ENCODE results near the gene SLFN5.
"Not testable (repeated sequence)": the region's sequence is repeated elsewhere in the genome, so short reads cannot be mapped to it uniquely, and the experiment has no call there.

Gene SLFN5

GRCh38 chr17:35242805-35243560 is at the start of gene SLFN5:
Gene SLFN5, plus strand, starts transcription at chr17:35243072. Its CDS starts 15,619 bp downstream, at chr17:35258691.
- DNase-seq (ENCODE audit: low spot score) = peak; percentile 81

GRCh38 chr17:35194001-35194400 is 48.9 kb upstream of the SLFN5 start, which contains the start of gene SLC35G3:
Gene SLC35G3, minus strand, starts transcription at chr17:35194393. Its CDS starts 86 bp downstream, at chr17:35194307.
- DNase-seq (ENCODE audit: low spot score) = not testable (repeated sequence)

GRCh38 chr17:35195062-35195461 is 47.8 kb upstream of the SLFN5 start:
- not testable (repeated sequence) for DNase-seq (ENCODE audit: low spot score)

GRCh38 chr17:35202582-35202981 is 40.3 kb upstream of the SLFN5 start:
- not testable (repeated sequence) for DNase-seq (ENCODE audit: low spot score)

GRCh38 chr17:35210741-35211140 is 32.1 kb upstream of the SLFN5 start:
- DNase-seq (ENCODE audit: low spot score) = no peak

- DNase-seq (ENCODE audit: low spot score) = no peak
These were observed 30.2 kb upstream of the SLFN5 start for GRCh38 chr17:35212668-35213067.

GRCh38 chr17:35213412-35213940 is 29.4 kb upstream of the SLFN5 start:
- DNase-seq (ENCODE audit: low spot score) = no peak

GRCh38 chr17:35214192-35214591 is 28.7 kb upstream of the SLFN5 start:
- DNase-seq (ENCODE audit: low spot score) = no peak

- DNase-seq (ENCODE audit: low spot score) = no peak
These were observed 28.1 kb upstream of the SLFN5 start for GRCh38 chr17:35214631-35215273.

- DNase-seq (ENCODE audit: low spot score) = no peak
These were observed 25.8 kb upstream of the SLFN5 start for GRCh38 chr17:35217107-35217506.

- no peak for DNase-seq (ENCODE audit: low spot score)
These were observed 24.0 kb upstream of the SLFN5 start for GRCh38 chr17:35218915-35219314.

- DNase-seq (ENCODE audit: low spot score) = no peak
These were observed 20.4 kb upstream of the SLFN5 start for GRCh38 chr17:35222452-35222851.

- DNase-seq (ENCODE audit: low spot score) = no peak
These were observed 18.4 kb upstream of the SLFN5 start for GRCh38 chr17:35224436-35224835.

- DNase-seq (ENCODE audit: low spot score) = no peak
These were observed 15.3 kb upstream of the SLFN5 start for GRCh38 chr17:35227546-35227945.

GRCh38 chr17:35229638-35230037 is 13.2 kb upstream of the SLFN5 start:
- DNase-seq (ENCODE audit: low spot score) = no peak

GRCh38 chr17:35234315-35234714 is 8.6 kb upstream of the SLFN5 start:
- DNase-seq (ENCODE audit: low spot score) = not testable (repeated sequence)

- DNase-seq (ENCODE audit: low spot score) = no peak
These were observed 7.6 kb upstream of the SLFN5 start for GRCh38 chr17:35235289-35235688.

GRCh38 chr17:35235917-35236316 is 7.0 kb upstream of the SLFN5 start:
- DNase-seq (ENCODE audit: low spot score) = no peak

- DNase-seq (ENCODE audit: low spot score) = no peak
These were observed 6.1 kb upstream of the SLFN5 start for GRCh38 chr17:35236821-35237220.

- no peak for DNase-seq (ENCODE audit: low spot score)
These were observed 4.1 kb upstream of the SLFN5 start for GRCh38 chr17:35238821-35239220.

GRCh38 chr17:35239823-35240222 is 3.0 kb upstream of the SLFN5 start:
- no peak for DNase-seq (ENCODE audit: low spot score)

GRCh38 chr17:35240861-35241260 is 2.0 kb upstream of the SLFN5 start:
- DNase-seq (ENCODE audit: low spot score) = no peak

- DNase-seq (ENCODE audit: low spot score) = no peak
These were observed 1.4 kb upstream of the SLFN5 start for GRCh38 chr17:35241520-35241919.

Measured in hematopoietic multipotent progenitor cell treated with erythropoietin and hydrocortisone succinate and interleukin-3 and kit ligand, for 15 days (in vitro differentiated cells).